ENCODE results near the gene APLP2. TPM values are rescaled to one million over a fixed set of nuclear protein-coding genes. Genes with fewer than 3 reads are reported as not detected.

APLP2 gene
- total RNA-seq, 2 donors from 2014 or later: 326 to 454 TPM

DNA sequence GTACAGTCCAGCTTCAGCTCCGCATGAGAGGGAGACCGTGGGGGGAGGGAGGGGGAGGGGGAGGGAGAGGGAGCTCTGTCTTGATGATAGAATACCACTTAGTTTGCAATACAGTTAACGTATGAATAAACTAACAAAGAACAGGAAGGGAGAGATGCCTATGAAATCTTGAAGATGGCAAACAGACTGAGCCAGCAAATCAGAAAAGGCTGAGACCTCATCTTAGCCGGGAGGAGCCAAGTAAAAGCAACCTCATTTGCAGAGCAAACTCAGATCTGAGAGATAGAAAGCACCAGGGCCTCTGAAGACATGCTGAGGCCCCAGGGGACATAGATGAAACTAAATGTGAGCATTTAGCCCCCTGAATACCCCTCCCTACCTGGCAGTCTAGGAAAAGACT lies 23.0 kb downstream of the APLP2 start:
- no peak overlapping the region for H3K27ac ChIP-seq
- DNase-seq (ENCODE audit: low spot score): no peak
- TF ChIP-seq, protein P1, sequence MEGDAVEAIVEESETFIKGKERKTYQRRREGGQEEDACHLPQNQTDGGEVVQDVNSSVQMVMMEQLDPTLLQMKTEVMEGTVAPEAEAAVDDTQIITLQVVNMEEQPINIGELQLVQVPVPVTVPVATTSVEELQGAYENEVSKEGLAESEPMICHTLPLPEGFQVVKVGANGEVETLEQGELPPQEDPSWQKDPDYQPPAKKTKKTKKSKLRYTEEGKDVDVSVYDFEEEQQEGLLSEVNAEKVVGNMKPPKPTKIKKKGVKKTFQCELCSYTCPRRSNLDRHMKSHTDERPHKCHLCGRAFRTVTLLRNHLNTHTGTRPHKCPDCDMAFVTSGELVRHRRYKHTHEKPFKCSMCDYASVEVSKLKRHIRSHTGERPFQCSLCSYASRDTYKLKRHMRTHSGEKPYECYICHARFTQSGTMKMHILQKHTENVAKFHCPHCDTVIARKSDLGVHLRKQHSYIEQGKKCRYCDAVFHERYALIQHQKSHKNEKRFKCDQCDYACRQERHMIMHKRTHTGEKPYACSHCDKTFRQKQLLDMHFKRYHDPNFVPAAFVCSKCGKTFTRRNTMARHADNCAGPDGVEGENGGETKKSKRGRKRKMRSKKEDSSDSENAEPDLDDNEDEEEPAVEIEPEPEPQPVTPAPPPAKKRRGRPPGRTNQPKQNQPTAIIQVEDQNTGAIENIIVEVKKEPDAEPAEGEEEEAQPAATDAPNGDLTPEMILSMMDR (IDR thresholded peaks at IDR 0.05): no peak
- H3K4me1 ChIP-seq: peaks cover 0 to 26% of the 10 kb centered on the region in 2 donors
- H3K27me3 ChIP-seq: no peaks in the 10 kb centered on the region
- no peaks in the 10 kb centered on the region for H3K9me3 ChIP-seq
- no peaks in the 10 kb centered on the region for H3K36me3 ChIP-seq
- H3K4me3 ChIP-seq: no peak overlapping the region

DNA sequence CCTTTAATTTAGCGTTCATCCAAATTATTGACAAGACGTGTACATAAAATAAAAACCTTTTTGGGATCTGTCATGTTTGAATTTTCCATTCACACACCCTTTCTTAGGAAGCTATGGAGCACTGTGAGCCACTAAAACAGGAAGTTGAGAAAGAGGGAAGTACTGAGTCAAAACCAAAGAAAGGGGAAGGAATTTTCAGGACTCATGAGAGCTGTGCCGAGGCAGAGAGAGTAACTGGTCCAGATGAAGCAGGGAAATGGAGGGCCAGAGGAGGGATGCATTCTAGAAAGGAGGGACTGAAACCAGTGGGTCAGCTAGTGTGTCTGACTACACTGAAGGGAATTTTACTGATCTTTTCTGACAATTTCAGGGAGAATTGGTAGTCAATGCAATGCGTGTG lies 24.9 kb downstream of the APLP2 start:
- Histone ChIP-seq H3K27me3 (no peaks in the 10 kb centered on the region), H3K4me3 (no peak overlapping the region), H3K27ac (no peak overlapping the region), H3K9me3 (no peaks in the 10 kb centered on the region), H3K36me3 (no peaks in the 10 kb centered on the region), H3K4me1 (peaks cover 0 to 13% of the 10 kb centered on the region in 2 donors)
- TF ChIP-seq, protein P1 (IDR thresholded peaks at IDR 0.05): no peak
- DNase-seq (ENCODE audit: low spot score): no peak

DNA sequence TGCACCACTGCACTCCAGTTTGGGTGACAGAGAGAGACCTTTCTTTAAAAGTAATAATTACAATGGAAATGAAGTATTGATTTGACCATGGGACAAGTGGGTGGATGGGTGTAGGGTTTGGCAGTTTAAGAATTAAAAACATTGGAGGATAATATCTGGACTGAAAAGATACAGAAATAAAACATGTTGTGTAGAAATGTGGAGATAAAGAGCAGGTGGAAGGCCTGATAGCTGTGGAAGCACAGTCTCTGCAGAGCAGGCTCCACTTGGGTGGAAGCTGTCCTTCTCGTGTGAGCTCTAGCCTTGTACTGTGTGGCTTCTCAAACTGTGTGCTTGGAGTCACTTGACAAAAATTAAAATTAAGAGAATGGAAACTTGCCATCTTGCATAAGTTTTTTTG lies 25.6 kb downstream of the APLP2 start:
- H3K4me3 ChIP-seq: no peak overlapping the region
- no peak for DNase-seq (ENCODE audit: low spot score)
- TF ChIP-seq, protein P1 (IDR thresholded peaks at IDR 0.05): no peak
- H3K27ac ChIP-seq: no peak overlapping the region
- H3K4me1 ChIP-seq: peaks cover 0 to 14% of the 10 kb centered on the region in 2 donors
- H3K27me3 ChIP-seq: no peaks in the 10 kb centered on the region
- H3K36me3 ChIP-seq: no peaks in the 10 kb centered on the region
- no peaks in the 10 kb centered on the region for H3K9me3 ChIP-seq

DNA sequence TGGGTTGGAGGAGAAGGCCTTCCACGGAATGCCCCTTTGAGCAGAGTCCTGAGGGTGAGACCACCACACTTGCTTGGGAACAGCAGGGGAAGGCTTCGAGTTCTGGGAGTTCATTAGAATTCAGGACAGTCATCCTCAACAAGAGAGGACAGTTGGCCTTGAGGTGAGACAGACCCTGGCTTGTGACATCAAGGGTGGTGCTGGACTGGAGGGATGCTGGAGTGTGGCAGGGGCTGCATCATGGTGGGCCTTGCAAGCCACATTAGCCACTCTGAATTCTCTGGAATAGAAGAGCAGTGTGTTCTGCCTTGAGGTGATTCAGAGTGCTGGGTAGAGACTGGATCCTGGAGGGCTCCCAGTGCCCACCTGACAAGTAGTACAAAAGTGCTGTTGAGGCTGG lies 26.3 kb downstream of the APLP2 start:
- TF ChIP-seq, protein P1 (IDR thresholded peaks at IDR 0.05): no peak
- Histone ChIP-seq H3K36me3 (no peaks in the 10 kb centered on the region), H3K27me3 (no peaks in the 10 kb centered on the region), H3K4me3 (no peak overlapping the region), H3K27ac (no peak overlapping the region), H3K4me1 (peaks cover 0 to 14% of the 10 kb centered on the region in 2 donors), H3K9me3 (no peaks in the 10 kb centered on the region)
- no peak for DNase-seq (ENCODE audit: low spot score)

GRCh38 chr11:130096823-130097222 lies 27.1 kb downstream of the APLP2 start:
- no peak for DNase-seq (ENCODE audit: low spot score)
- TF ChIP-seq, protein P1 (IDR thresholded peaks at IDR 0.05): no peak
- no peaks in the 10 kb centered on the region for H3K9me3 ChIP-seq

GRCh38 chr11:130097285-130097684 lies 27.6 kb downstream of the APLP2 start:
- H3K4me1 ChIP-seq: peaks cover 0 to 16% of the 10 kb centered on the region in 2 donors
- TF ChIP-seq, protein P1 (IDR thresholded peaks at IDR 0.05): no peak
- no peak overlapping the region for H3K27ac ChIP-seq
- H3K36me3 ChIP-seq: no peaks in the 10 kb centered on the region
- no peak overlapping the region for H3K4me3 ChIP-seq
- H3K9me3 ChIP-seq: no peaks in the 10 kb centered on the region
- DNase-seq (ENCODE audit: low spot score): no peak
- no peaks in the 10 kb centered on the region for H3K27me3 ChIP-seq

More at GRCh38 chr11:130096823-130097222, 27.1 kb downstream of the APLP2 start:
- Histone ChIP-seq H3K27ac (no peak overlapping the region), H3K4me3 (no peak overlapping the region), H3K4me1 (peaks cover 0 to 14% of the 10 kb centered on the region in 2 donors), H3K27me3 (no peaks in the 10 kb centered on the region), H3K36me3 (no peaks in the 10 kb centered on the region)

All from right atrium auricular region (tissue), 2 donors.